ENCODE data around the gene PTPRN2.

DNA sequence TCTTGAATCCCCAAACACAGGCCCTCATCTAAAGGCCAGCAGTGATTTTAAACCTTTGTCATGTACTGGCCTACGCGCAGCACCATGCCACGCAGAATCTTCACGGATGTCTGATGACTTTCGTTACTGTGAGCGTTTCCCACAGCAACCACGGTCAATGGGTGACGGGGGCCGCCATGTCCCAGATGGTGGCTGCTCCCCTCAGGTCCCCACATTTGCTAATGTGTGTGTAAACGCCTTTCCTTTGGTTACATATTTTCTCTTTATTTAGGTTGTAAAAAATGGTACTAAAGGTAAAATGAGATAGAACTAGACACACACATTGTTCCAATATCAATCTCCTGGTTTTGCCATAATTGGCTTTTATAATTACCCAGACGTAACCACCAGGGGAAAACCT is 699.0 kb downstream of the PTPRN2 start:
- TF ChIP-seq, protein P1, sequence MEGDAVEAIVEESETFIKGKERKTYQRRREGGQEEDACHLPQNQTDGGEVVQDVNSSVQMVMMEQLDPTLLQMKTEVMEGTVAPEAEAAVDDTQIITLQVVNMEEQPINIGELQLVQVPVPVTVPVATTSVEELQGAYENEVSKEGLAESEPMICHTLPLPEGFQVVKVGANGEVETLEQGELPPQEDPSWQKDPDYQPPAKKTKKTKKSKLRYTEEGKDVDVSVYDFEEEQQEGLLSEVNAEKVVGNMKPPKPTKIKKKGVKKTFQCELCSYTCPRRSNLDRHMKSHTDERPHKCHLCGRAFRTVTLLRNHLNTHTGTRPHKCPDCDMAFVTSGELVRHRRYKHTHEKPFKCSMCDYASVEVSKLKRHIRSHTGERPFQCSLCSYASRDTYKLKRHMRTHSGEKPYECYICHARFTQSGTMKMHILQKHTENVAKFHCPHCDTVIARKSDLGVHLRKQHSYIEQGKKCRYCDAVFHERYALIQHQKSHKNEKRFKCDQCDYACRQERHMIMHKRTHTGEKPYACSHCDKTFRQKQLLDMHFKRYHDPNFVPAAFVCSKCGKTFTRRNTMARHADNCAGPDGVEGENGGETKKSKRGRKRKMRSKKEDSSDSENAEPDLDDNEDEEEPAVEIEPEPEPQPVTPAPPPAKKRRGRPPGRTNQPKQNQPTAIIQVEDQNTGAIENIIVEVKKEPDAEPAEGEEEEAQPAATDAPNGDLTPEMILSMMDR (IDR thresholded peaks at IDR 0.05), result no peak
- TF ChIP-seq POLR2AphosphoS5 (IDR thresholded peaks at IDR 0.05) (no peak), POLR2A (IDR thresholded peaks at IDR 0.05) (no peak)
